WI38 (cell line): Measurements from ENCODE around the gene SLC15A3.

Source experiments
- H3K4me3 ChIP-seq: 2 replicates; pipeline ENCODE4 v1.5.1; 2011; ENCODE audit warnings: low read depth, mild to moderate bottlenecking, control low read depth, low read length
- TF ChIP-seq, protein P1 (sequence below): IDR thresholded peaks from 2 replicates; pipeline ENCODE4 v1.5.1; 2012; ENCODE audit warnings: low read depth, mild to moderate bottlenecking, control low read depth, low read length

SLC15A3 gene

DNA sequence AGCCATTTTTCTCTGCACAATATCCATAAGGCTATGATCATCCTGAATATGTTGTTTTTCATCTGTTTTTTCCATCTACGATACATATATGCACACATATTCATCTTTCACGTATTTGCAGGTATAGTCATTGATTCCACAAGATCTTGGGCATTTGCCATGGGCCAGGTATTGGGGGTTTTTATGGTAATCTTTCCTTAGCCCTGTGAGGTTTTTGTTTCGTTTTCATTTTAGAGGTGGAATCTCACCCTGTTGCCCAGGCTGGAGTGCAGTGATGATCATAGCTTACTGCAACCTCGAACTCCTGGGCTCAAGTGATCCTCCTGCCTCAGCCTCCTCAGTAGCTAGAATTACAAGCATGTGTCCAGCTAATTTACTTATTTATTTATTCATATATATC is 39.5 kb upstream of the SLC15A3 start:
- TF ChIP-seq, protein P1, sequence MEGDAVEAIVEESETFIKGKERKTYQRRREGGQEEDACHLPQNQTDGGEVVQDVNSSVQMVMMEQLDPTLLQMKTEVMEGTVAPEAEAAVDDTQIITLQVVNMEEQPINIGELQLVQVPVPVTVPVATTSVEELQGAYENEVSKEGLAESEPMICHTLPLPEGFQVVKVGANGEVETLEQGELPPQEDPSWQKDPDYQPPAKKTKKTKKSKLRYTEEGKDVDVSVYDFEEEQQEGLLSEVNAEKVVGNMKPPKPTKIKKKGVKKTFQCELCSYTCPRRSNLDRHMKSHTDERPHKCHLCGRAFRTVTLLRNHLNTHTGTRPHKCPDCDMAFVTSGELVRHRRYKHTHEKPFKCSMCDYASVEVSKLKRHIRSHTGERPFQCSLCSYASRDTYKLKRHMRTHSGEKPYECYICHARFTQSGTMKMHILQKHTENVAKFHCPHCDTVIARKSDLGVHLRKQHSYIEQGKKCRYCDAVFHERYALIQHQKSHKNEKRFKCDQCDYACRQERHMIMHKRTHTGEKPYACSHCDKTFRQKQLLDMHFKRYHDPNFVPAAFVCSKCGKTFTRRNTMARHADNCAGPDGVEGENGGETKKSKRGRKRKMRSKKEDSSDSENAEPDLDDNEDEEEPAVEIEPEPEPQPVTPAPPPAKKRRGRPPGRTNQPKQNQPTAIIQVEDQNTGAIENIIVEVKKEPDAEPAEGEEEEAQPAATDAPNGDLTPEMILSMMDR, result no peak
- H3K4me3 ChIP-seq, result no peak overlapping the region

- no peak overlapping the region for H3K4me3 ChIP-seq
- TF ChIP-seq, protein P1, result no peak
Observed at GRCh38 chr11:60989093-60989650, 37.2 kb upstream of the SLC15A3 start.

DNA sequence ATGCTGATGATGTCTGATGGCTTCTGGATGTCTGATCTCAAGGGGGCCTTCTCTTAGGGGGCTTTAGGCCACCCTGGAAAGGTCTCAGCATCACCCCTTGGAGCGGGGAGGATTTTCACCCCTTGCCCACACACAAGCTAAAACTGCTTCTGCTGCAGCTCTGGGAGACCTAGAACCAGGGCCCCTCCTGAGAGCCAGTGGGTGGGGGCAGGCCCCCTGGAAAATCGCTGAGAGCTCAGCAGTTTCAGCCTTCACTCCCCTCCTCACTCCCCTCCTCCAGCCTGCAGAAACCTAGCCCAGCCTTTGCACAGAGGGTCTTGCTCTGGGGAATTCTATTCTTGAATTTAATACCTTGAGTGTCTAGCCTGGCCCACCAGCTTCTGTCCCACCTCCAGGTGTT is 36.7 kb upstream of the SLC15A3 start:
- no peak overlapping the region for H3K4me3 ChIP-seq
- TF ChIP-seq, protein P1, result no peak

GRCh38 chr11:60987577-60988277 is 35.8 kb upstream of the SLC15A3 start:
- TF ChIP-seq, protein P1, result no peak
- H3K4me3 ChIP-seq, result no peak overlapping the region

DNA sequence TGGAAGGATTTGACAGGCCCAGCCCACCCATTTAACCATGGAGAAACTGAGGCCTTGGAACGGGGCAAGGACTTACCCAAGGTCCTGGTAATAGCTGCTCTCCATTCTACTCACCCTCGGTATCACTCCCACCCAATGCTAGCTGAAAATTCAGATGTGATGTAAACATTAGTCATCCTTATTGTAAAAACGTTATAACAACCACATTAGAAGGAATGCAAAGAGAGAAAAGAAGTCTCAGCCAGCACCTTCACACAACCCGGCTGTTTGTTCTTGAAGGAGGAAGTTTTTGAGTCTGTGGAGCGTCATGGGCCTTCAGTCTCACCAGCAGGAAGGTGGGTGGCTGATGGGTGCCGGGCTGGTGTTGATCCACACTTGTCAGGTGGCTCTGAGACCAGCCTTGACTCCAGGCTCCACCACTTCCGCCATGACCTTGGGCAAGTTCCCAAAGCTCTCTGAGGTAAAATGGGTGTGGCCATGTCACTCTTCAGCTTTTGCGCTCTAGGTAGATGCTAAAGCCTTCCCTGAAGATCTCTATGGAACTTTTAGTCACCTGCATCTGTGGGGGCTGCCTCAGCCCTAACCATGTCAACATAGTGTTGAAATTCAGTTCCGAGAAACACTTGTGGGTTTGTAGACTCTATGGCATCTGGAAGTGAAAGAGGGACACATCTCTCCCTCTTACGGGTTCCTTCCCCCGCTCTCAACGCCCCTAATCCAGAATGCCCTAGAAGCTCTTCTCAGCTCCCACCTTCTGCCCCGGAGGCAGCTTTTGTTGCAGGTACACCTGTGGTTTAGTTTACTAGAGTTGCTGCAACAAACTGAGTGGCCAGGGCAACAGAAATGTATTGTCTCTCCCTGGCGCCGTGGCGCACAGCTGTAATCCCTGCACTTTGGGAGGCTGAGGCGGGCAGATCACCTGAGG is 34.3 kb upstream of the SLC15A3 start:
- TF ChIP-seq, protein P1, result no peak
- no peak overlapping the region for H3K4me3 ChIP-seq

GRCh38 chr11:60985501-60985900 is 33.5 kb upstream of the SLC15A3 start:
- TF ChIP-seq, protein P1, result no peak
- no peak overlapping the region for H3K4me3 ChIP-seq
